Loucy (cell line): ENCODE data around the gene TMPRSS6.

Experiments used
- CTCF ChIP-seq: fragments of 200-600 bp; sonication (generic); conservative IDR thresholded peaks from 2 replicates; pipeline ENCODE4 v1.5.1; 2014; ENCODE audit warnings: mild to moderate bottlenecking, antibody characterized with exemption, low read length
- EZH2phosphoT487 ChIP-seq: fragments of 200-600 bp; IDR thresholded peaks from 2 replicates; pipeline ENCODE4 v1.6.1; 2018; ENCODE audit warnings: antibody characterized with exemption, mild to moderate bottlenecking, moderate library complexity, borderline replicate concordance

- peak; percentile 76 for TF ChIP-seq CTCF
- TF ChIP-seq EZH2phosphoT487: no peak
Observed at GRCh38 chr22:37126882-37127281, 17.4 kb upstream of the TMPRSS6 start.
